Cardiac fibroblast (primary cell): ENCODE results near the gene CHRM3.

Experiments
- DNase-seq, 2 donors: peaks; one replicate each; pipeline versions ENCODE4 v3.0.0 to v3.0.0-alpha.2; 2010; ENCODE audit warnings: low read depth in 2 of 2
- H3K4me3 ChIP-seq, 2 donors: replicated peaks in 1 of 2; 1 replicate in 1 of 2; 2 replicates in 1 of 2; pipeline ENCODE4 v1.5.1; 2011; ENCODE audit warnings: low read depth in 2 of 2, low read length in 2 of 2, mild to moderate bottlenecking in 2 of 2, moderate library complexity in 1 of 2
- TF ChIP-seq, protein P1 (sequence below): IDR thresholded peaks from one replicate; pipeline ENCODE4 v1.5.1; 2011; ENCODE audit warnings: low read depth, mild to moderate bottlenecking, low read length, inconsistent platforms

Gene CHRM3

DNA sequence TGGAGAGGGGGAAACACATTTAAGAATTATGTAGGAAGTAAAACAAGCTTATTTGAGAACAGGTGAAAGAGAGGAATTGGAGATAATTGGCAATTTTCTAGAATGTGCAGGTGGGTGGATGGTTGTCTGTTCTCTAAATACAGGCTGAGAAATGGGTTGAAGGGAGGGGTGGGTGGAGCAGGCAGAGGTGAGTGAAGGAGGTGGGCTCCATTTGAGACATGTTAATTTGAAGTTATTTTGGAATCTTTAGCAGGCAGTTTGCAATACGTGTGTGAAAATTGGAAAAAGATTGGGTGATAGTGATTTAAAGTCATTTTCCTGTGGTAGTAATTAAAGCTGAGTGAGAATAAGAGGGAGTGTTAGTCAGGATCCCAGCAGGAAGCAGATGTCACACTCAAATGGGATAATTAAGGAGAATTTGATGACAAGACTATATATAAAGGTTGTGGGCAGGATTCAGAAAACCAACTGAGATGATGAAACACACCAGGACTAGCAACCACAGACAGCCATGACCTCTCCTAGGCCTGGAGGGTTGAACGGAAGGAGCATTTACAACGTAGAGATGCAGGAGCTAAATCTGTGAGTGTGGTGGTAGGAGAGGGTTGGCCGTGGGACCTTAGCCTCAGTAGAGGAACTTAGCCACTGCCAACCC lies 40.6 kb downstream of the CHRM3 start:
- DNase-seq, result no peak
- TF ChIP-seq, protein P1, sequence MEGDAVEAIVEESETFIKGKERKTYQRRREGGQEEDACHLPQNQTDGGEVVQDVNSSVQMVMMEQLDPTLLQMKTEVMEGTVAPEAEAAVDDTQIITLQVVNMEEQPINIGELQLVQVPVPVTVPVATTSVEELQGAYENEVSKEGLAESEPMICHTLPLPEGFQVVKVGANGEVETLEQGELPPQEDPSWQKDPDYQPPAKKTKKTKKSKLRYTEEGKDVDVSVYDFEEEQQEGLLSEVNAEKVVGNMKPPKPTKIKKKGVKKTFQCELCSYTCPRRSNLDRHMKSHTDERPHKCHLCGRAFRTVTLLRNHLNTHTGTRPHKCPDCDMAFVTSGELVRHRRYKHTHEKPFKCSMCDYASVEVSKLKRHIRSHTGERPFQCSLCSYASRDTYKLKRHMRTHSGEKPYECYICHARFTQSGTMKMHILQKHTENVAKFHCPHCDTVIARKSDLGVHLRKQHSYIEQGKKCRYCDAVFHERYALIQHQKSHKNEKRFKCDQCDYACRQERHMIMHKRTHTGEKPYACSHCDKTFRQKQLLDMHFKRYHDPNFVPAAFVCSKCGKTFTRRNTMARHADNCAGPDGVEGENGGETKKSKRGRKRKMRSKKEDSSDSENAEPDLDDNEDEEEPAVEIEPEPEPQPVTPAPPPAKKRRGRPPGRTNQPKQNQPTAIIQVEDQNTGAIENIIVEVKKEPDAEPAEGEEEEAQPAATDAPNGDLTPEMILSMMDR, result no peak
- no peak overlapping the region for H3K4me3 ChIP-seq

DNA sequence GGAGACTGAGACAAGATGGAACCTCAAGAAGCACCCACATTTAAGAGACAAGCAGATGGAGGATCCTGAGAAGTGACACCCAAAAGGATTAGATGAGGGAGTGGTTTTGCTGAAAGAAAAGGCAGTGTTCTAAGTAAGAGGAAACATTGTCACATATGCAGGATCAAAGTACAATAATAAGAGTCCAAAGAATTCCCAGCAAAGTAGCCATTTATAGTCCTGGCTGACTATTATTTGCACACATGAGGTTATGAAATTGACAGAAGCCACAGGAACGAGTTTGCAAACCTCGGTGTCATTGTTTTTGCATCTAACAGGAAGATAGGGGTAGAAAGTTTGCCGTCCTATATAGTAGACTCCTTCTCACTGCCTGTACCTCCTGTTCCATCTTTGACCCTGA lies 41.3 kb downstream of the CHRM3 start:
- no peak for DNase-seq
- TF ChIP-seq, protein P1, result no peak
- H3K4me3 ChIP-seq, result no peak overlapping the region

DNA sequence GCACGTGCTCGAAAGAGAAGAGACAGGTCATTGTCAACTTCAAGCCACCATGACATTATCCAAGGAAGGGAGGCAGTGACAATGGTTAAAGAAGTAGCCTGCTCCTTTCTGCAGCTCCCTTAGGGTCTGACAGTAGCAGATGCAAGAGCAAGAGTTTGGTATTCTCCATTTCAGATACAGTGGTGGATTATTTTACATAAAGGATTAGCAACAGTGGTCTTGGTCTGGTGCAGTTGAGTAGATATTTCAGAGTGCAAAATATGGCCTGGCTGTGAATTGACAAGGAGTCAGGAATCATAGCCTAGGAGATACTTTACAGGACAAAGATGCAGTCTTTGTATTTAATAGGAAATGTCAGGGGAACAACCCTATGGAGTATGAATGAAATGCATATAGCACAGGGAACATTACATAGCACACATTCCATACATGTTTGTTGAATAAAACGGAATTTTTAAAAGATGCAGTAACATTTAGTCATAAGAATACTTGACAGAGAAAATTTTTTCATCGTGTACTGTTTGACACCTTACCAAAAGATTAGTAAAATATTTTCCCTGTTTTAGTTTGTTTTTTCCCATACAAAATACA lies 41.8 kb downstream of the CHRM3 start:
- TF ChIP-seq, protein P1, result no peak
- no peak overlapping the region for H3K4me3 ChIP-seq
- DNase-seq, result peak in 1 of 2 donors; percentile 1

DNA sequence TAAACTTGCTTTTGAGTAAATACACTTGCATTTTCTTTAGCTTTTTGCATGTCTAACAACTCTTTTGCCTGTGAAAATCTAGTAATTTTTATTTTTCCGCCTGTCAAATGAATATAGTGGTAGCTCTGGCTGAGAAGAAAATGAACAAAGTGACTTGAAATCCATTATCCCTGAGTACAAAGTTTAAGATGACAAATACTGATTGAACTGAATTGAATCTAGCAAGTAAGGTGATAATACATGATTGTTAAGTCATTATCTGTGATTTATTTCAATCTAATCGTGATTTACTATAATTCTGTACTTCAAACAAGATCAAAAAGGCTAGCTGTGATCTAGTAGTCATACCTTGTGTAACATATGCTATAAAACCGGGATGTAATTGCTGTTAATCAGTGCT lies 42.8 kb downstream of the CHRM3 start:
- TF ChIP-seq, protein P1, result no peak
- no peak for DNase-seq

DNA sequence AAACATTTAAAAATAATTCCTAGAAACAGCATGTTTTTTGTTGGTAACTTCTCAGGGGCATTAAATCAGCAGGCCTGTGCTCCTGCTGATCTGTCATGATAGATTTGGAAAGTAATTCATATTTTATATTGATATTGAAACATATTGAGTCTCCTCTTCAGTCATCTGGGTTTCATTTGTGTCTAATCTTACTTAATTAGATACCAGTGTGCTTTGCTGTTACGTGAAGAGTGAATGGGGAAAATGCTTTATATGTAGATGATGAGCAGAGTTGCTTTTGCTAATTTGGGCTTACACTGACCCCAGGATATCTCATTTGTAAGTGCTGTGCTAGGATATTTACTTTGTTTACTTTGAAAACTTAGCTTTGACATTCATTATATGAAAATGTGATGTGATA lies 45.9 kb downstream of the CHRM3 start:
- DNase-seq, result no peak
- H3K4me3 ChIP-seq, result no peak overlapping the region
- TF ChIP-seq, protein P1, result no peak

More for the DNA sequence above, 42.8 kb downstream of the CHRM3 start:
- H3K4me3 ChIP-seq, result no peak overlapping the region

DNA sequence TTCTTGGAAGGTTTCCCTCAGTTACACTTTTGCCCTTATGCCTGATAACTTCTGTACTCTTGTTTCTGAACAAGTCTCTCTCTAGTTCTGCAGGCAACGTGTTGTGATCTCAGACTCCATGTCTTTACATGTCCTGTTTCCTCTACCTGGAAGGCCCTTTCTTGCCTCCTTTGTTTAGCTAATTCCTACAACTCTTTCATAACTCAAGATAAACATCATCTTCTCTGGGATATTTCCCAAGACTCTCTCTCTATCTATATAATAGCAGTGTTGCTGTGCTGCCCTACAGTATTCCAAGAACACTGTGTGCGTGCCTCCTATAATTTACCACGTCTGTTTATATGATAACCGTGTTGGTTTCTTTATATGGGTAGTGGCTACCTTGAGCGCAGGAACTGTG lies 47.8 kb downstream of the CHRM3 start:
- H3K4me3 ChIP-seq, result no peak overlapping the region
- no peak for DNase-seq
- TF ChIP-seq, protein P1, result no peak
